ENCODE data around the gene DHX29. TPM values are rescaled to one million over a fixed set of nuclear protein-coding genes. Genes with fewer than 3 reads are reported as not detected.

The DHX29 gene
- total RNA-seq, 1 donor from 2014 or later = 22.2 TPM

GRCh38 chr5:55232271-55232984 lies 75.1 kb downstream of the DHX29 start:
- TF ChIP-seq CTCF (IDR thresholded peaks at IDR 0.05) = no peak
- Histone ChIP-seq H3K36me3 (no peaks in the 10 kb centered on the region), H3K9me3 (no peaks in the 10 kb centered on the region), H3K27me3 (ENCODE audit: low read depth) (peaks cover 99% of the 10 kb centered on the region), H3K4me1 (peaks cover 46% of the 10 kb centered on the region), H3K4me3 (peak overlapping the region; percentile 63), H3K27ac (no peak overlapping the region)
- ATAC-seq = peak; percentile 2 to 4
- intact Hi-C loops (cut with DNase I) = no loop called here
- peak; percentile 40 for DNase-seq

GRCh38 chr5:55231919-55232270 lies 75.6 kb downstream of the DHX29 start:
- H3K36me3 ChIP-seq = no peaks in the 10 kb centered on the region
- peaks cover 100% of the 10 kb centered on the region for H3K27me3 ChIP-seq (ENCODE audit: low read depth)
- intact Hi-C loops (cut with DNase I) = no loop called here
- no peak overlapping the region for H3K27ac ChIP-seq
- TF ChIP-seq CTCF (IDR thresholded peaks at IDR 0.05) = no peak
- no peak for DNase-seq
- ATAC-seq = no peak
- H3K4me3 ChIP-seq = peak overlapping the region; percentile 63
- H3K9me3 ChIP-seq = no peaks in the 10 kb centered on the region
- peaks cover 51% of the 10 kb centered on the region for H3K4me1 ChIP-seq

GRCh38 chr5:55231029-55231918 lies 76.2 kb downstream of the DHX29 start:
- ATAC-seq = no peak
- H3K4me3 ChIP-seq = peak overlapping the region; percentile 63
- intact Hi-C loops (cut with DNase I) = no loop called here

GRCh38 chr5:55230086-55230629 lies 77.3 kb downstream of the DHX29 start:
- no peaks in the 10 kb centered on the region for H3K36me3 ChIP-seq
- H3K4me1 ChIP-seq = peaks cover 59% of the 10 kb centered on the region
- H3K4me3 ChIP-seq = no peak overlapping the region
- DNase-seq (no peak), ATAC-seq (no peak)
- peaks cover 100% of the 10 kb centered on the region for H3K27me3 ChIP-seq (ENCODE audit: low read depth)
- no peak for TF ChIP-seq CTCF (IDR thresholded peaks at IDR 0.05)
- no peaks in the 10 kb centered on the region for H3K9me3 ChIP-seq
- no peak overlapping the region for H3K27ac ChIP-seq
- intact Hi-C loops (cut with DNase I) = no loop called here

More at GRCh38 chr5:55231029-55231918, 76.2 kb downstream of the DHX29 start:
- Histone ChIP-seq H3K4me1 (peaks cover 58% of the 10 kb centered on the region), H3K9me3 (no peaks in the 10 kb centered on the region), H3K27me3 (ENCODE audit: low read depth) (peaks cover 100% of the 10 kb centered on the region), H3K27ac (no peak overlapping the region), H3K36me3 (no peaks in the 10 kb centered on the region)
- TF ChIP-seq CTCF (IDR thresholded peaks at IDR 0.05) = no peak
- peak; percentile 47 for DNase-seq

GRCh38 chr5:55227664-55228430 lies 79.6 kb downstream of the DHX29 start:
- intact Hi-C loops (cut with DNase I) = no loop called here
- H3K36me3 ChIP-seq = no peaks in the 10 kb centered on the region
- no peak for DNase-seq
- H3K27ac ChIP-seq = no peak overlapping the region
- peaks cover 100% of the 10 kb centered on the region for H3K27me3 ChIP-seq (ENCODE audit: low read depth)
- no peak for TF ChIP-seq CTCF (IDR thresholded peaks at IDR 0.05)
- peaks cover 41% of the 10 kb centered on the region for H3K4me1 ChIP-seq
- H3K9me3 ChIP-seq = no peaks in the 10 kb centered on the region
- H3K4me3 ChIP-seq = peak overlapping the region; percentile 47
- ATAC-seq = no peak

All from lower lobe of right lung (tissue), 2 donors.